Measurements from ENCODE around the gene ZNF423.

DNA sequence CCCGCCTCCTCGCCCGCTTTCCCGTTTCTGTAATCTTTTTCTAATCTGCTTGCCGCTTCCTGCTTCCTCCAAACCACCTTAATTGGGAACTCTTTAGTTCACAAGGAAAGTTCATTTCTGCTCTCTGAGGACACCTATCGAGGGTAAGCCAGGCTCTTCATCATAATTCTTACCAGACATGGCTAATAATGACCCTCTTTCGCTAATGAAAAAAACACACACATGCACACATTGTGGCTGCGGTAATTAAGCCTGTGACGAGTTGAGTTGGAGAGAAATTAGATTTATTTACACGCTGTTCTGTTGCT, 100.6 kb downstream of the ZNF423 start:
- TF ChIP-seq, protein P1, sequence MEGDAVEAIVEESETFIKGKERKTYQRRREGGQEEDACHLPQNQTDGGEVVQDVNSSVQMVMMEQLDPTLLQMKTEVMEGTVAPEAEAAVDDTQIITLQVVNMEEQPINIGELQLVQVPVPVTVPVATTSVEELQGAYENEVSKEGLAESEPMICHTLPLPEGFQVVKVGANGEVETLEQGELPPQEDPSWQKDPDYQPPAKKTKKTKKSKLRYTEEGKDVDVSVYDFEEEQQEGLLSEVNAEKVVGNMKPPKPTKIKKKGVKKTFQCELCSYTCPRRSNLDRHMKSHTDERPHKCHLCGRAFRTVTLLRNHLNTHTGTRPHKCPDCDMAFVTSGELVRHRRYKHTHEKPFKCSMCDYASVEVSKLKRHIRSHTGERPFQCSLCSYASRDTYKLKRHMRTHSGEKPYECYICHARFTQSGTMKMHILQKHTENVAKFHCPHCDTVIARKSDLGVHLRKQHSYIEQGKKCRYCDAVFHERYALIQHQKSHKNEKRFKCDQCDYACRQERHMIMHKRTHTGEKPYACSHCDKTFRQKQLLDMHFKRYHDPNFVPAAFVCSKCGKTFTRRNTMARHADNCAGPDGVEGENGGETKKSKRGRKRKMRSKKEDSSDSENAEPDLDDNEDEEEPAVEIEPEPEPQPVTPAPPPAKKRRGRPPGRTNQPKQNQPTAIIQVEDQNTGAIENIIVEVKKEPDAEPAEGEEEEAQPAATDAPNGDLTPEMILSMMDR (IDR thresholded peaks at IDR 0.05) = peak in 3 of 4 donors; percentile 32 to 37 (median 33)
- TF ChIP-seq POLR2A (IDR thresholded peaks at IDR 0.05) = no peak

All from right lobe of liver (tissue), 4 donors.